ENCODE data around the gene PSORS1C1.

GRCh38 chr6:31158140-31158862 lies 43.7 kb downstream of the PSORS1C1 start, which contains the start of gene TCF19:
- TF ChIP-seq CTCF (IDR thresholded peaks at IDR 0.05; ENCODE audit: insufficient read depth, low read length): no peak
- no peak for TF ChIP-seq REST (IDR thresholded peaks at IDR 0.05; ENCODE audit: insufficient replicate concordance, low read depth)
- TF ChIP-seq POLR2AphosphoS5 (IDR thresholded peaks at IDR 0.05; ENCODE audit: low read depth): no peak
- no peak for TF ChIP-seq SPI1 (IDR thresholded peaks at IDR 0.05; ENCODE audit: borderline replicate concordance, low read depth)

Measured in HL-60 (cell line).